Body of pancreas (tissue), 4 donors: ENCODE results near the gene RPS3A.

Experiments
- POLR2A ChIP-seq, 3 donors: fragments of 450-650 bp; IDR thresholded peaks; one replicate each; pipeline ENCODE4 v1.6.1; 2016; ENCODE audit warnings: antibody characterized with exemption in 3 of 3, mild to moderate bottlenecking in 2 of 3
- TF ChIP-seq, protein P1 (sequence below), 7 experiments: fragments of 450-650 bp in 4 of 7; fragments of 200-600 bp in 3 of 7; sonication (generic) in 3 of 7; IDR thresholded peaks; one replicate each; pipeline ENCODE4 v1.5.1; 2016 to 2019; ENCODE audit warnings: antibody characterized with exemption in 7 of 7

DNA sequence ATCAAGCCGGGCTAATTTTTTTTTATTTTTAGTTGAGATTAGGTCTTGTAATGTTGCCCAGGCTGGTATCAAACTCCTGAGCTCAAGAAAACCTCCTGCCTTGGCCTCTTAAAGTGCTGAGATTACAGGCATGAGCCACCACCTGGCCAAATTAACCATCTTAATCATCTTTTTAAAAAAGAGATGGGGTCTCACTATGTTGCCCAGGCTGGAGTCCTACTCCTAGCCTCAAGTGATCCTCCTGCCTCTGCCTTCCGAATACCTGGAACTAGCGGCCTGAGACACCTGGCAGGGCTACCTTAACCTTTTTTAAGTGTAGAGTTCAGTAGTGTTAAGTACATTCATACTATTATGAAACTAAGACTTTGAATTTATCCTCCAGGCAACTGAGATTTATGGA, 1.7 kb upstream of the RPS3A start:
- TF ChIP-seq, protein P1, sequence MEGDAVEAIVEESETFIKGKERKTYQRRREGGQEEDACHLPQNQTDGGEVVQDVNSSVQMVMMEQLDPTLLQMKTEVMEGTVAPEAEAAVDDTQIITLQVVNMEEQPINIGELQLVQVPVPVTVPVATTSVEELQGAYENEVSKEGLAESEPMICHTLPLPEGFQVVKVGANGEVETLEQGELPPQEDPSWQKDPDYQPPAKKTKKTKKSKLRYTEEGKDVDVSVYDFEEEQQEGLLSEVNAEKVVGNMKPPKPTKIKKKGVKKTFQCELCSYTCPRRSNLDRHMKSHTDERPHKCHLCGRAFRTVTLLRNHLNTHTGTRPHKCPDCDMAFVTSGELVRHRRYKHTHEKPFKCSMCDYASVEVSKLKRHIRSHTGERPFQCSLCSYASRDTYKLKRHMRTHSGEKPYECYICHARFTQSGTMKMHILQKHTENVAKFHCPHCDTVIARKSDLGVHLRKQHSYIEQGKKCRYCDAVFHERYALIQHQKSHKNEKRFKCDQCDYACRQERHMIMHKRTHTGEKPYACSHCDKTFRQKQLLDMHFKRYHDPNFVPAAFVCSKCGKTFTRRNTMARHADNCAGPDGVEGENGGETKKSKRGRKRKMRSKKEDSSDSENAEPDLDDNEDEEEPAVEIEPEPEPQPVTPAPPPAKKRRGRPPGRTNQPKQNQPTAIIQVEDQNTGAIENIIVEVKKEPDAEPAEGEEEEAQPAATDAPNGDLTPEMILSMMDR (IDR thresholded peaks at IDR 0.05): no peak
- no peak for TF ChIP-seq POLR2A (IDR thresholded peaks at IDR 0.05)
